IMR-90 (cell line): ENCODE data around the gene CES2. TPM values are rescaled to one million over a fixed set of nuclear protein-coding genes. Genes with fewer than 3 reads are reported as not detected.
A peak's percentile ranks its signal among the peaks of the same experiment; 100 is the strongest.

Source experiments
- ATAC-seq: fragments of 200-7000 bp; cut with Tn5 transposase; 2 replicates; pipeline ENCODE4 v1.9.1; 2020; ENCODE audit warnings: low read depth, mild to moderate bottlenecking, moderate library complexity
- BruUV-seq: library from RNA; stranded (reverse); fragments of 400-500 nt; replicated peaks from 2 replicates; lab custom pipeline; 2021; lab: Mats Ljungman, UMichigan
- CTCF ChIA-PET: fragments of 300-600 bp; formaldehyde crosslinking; extraction: SDS; loops from one replicate; lab custom pipeline; 2021; ENCODE audit warnings: antibody characterized with exemption; lab: Yijun Ruan, JAX
- POLR2A ChIA-PET: fragments of 300-600 bp; sonication (Branson Sonifier 250); formaldehyde crosslinking; loops from one replicate; lab custom pipeline; 2022; ENCODE audit warnings: antibody characterized with exemption; ENCODE audit not compliant: unreplicated experiment; lab: Charles Lee
- DNase-seq: peaks from one replicate; pipeline ENCODE4 v3.0.0; 2013
- H2AFZ ChIP-seq: replicated peaks from 2 replicates; pipeline ENCODE3; 2013; ENCODE audit warnings: low read length, mild to moderate bottlenecking; ENCODE audit not compliant: poor library complexity
- H2AK5ac ChIP-seq: 2 replicates; pipeline ENCODE4 v1.6.1; 2013; ENCODE audit warnings: low read depth, low read length, inconsistent platforms
- H2AK9ac ChIP-seq: replicated peaks from 2 replicates; pipeline ENCODE3; 2013; ENCODE audit warnings: mild to moderate bottlenecking, low read depth, low read length, moderate library complexity; ENCODE audit not compliant: poor library complexity
- H2BK120ac ChIP-seq: 2 replicates; pipeline ENCODE4 v1.6.1; 2013; ENCODE audit warnings: low read depth, low read length, inconsistent platforms
- H2BK15ac ChIP-seq: 3 replicates; pipeline ENCODE4 v1.6.1; 2013; ENCODE audit warnings: low read depth, low read length, inconsistent platforms
- H2BK20ac ChIP-seq: 2 replicates; pipeline ENCODE4 v1.6.1; 2013; ENCODE audit warnings: low read depth, mild to moderate bottlenecking, inconsistent platforms, low read length, moderate library complexity
- H2BK5ac ChIP-seq: 2 replicates; pipeline ENCODE4 v1.6.1; 2013; ENCODE audit warnings: mild to moderate bottlenecking, low read depth, low read length, inconsistent platforms; ENCODE audit not compliant: poor library complexity, severe bottlenecking
- H3K14ac ChIP-seq: replicated peaks from 2 replicates; pipeline ENCODE4 v1.6.1; 2013; ENCODE audit warnings: low read depth, low read length, inconsistent platforms
- H3K18ac ChIP-seq: 2 replicates; pipeline ENCODE4 v1.6.1; 2013; ENCODE audit warnings: low read depth, low read length, control low read depth
- H3K23ac ChIP-seq: 2 replicates; pipeline ENCODE4 v1.6.1; 2013; ENCODE audit warnings: low read depth, low read length, inconsistent platforms
- H3K27ac ChIP-seq: 2 replicates; pipeline ENCODE4 v1.5.1; 2013; ENCODE audit warnings: mild to moderate bottlenecking, control low read depth, low read length; ENCODE audit not compliant: insufficient read depth
- H3K27me3 ChIP-seq: 2 replicates; pipeline ENCODE4 v1.6.1; 2013; ENCODE audit warnings: low read length; ENCODE audit not compliant: control insufficient read depth, insufficient read depth
- H3K36me3 ChIP-seq: 2 replicates; pipeline ENCODE4 v1.6.1; 2013; ENCODE audit warnings: low read length, mixed read lengths; ENCODE audit not compliant: control insufficient read depth, insufficient read depth
- H3K4ac ChIP-seq: 2 replicates; pipeline ENCODE4 v1.6.1; 2013; ENCODE audit warnings: low read depth, low read length, inconsistent platforms
- H3K4me1 ChIP-seq: 2 replicates; pipeline ENCODE4 v1.6.1; 2013; ENCODE audit warnings: low read length, mixed read lengths; ENCODE audit not compliant: control insufficient read depth, insufficient read depth
- H3K4me2 ChIP-seq: 2 replicates; pipeline ENCODE4 v1.6.1; 2013; ENCODE audit warnings: low read depth, mild to moderate bottlenecking, control low read depth, low read length, moderate library complexity
- H3K4me3 ChIP-seq: 2 replicates; pipeline ENCODE4 v1.5.1; 2013; ENCODE audit warnings: low read depth, mild to moderate bottlenecking, control low read depth, low read length, moderate library complexity; ENCODE audit not compliant: insufficient read depth
- H3K56ac ChIP-seq: 2 replicates; pipeline ENCODE4 v1.6.1; 2013; ENCODE audit warnings: low read length, inconsistent platforms; ENCODE audit not compliant: insufficient read depth; ENCODE audit errors: extremely low read depth
- H3K79me1 ChIP-seq, 2 experiments: 2 replicates each; pipeline ENCODE4 v1.6.1; 2013; ENCODE audit warnings: low read length in 2 of 2, inconsistent platforms in 1 of 2, low read depth in 1 of 2
- H3K9ac ChIP-seq: 2 replicates; pipeline ENCODE4 v1.6.1; 2013; ENCODE audit warnings: low read depth, low read length, control low read depth
- H3K9me1 ChIP-seq: 2 replicates; pipeline ENCODE4 v1.6.1; 2013; ENCODE audit warnings: low read length, inconsistent platforms; ENCODE audit not compliant: insufficient read depth
- H3K9me3 ChIP-seq: 2 replicates; pipeline ENCODE4 v1.6.1; 2013; ENCODE audit warnings: low read length; ENCODE audit not compliant: control insufficient read depth, insufficient read depth
- H4K20me1 ChIP-seq: 2 replicates; pipeline ENCODE4 v1.6.1; 2013; ENCODE audit warnings: low read length, inconsistent platforms; ENCODE audit not compliant: insufficient read depth
- H4K5ac ChIP-seq: 2 replicates; pipeline ENCODE4 v1.6.1; 2013; ENCODE audit warnings: mild to moderate bottlenecking, low read depth, low read length, control low read depth
- H4K8ac ChIP-seq, 2 experiments: 2 replicates each; pipeline ENCODE4 v1.6.1; 2013; ENCODE audit warnings: low read depth in 2 of 2, low read length in 2 of 2, control low read depth in 1 of 2, inconsistent platforms in 1 of 2
- H4K91ac ChIP-seq: 2 replicates; pipeline ENCODE4 v1.6.1; 2013; ENCODE audit warnings: low read depth, low read length, inconsistent platforms; ENCODE audit not compliant: insufficient read depth
- MAFK ChIP-seq: IDR thresholded peaks from 2 replicates; pipeline ENCODE4 v1.6.1; 2012; ENCODE audit warnings: low read depth, low read length, improper control_type of control experiment
- MXI1 ChIP-seq: IDR thresholded peaks from 2 replicates; pipeline ENCODE4 v1.6.1; 2012; ENCODE audit warnings: low read depth, mild to moderate bottlenecking, low read length, moderate library complexity, borderline replicate concordance
- RFX5 ChIP-seq: IDR thresholded peaks from 2 replicates; pipeline ENCODE4 v1.8.0; 2012; ENCODE audit warnings: low read depth, mild to moderate bottlenecking, low read length, moderate library complexity
- SMC3 ChIP-seq: fragments of 150-350 bp; IDR thresholded peaks from 2 replicates; pipeline ENCODE4 v1.6.1; 2016; ENCODE audit warnings: low read depth, mild to moderate bottlenecking, antibody characterized with exemption, low read length, moderate library complexity
- WGBS, 2 experiments: methylation state at CpG; one replicate each; pipeline versions ENCODE4 v1.1.5 to v1.1.7; 2013; ENCODE audit warnings: missing lambda C conversion rate in 2 of 2; ENCODE audit not compliant: insufficient read length in 1 of 2; ENCODE audit errors: extremely low coverage in 2 of 2; 5-methylcytosine and 5-hydroxymethylcytosine counted together
- dilution Hi-C: fragments of 300-500 bp; cut with HindIII; formaldehyde crosslinking; loops from one replicate; pipeline ENCODE4 v1.14.3; 2018; ENCODE audit warnings: low sequenced_read_pairs; ENCODE audit not compliant: unreplicated experiment
- in situ Hi-C: fragments of 300-500 bp; cut with MboI; formaldehyde crosslinking; loops from 3 replicates; pipeline ENCODE4 v1.14.3; 2019; ENCODE audit warnings: low sequenced_read_pairs, inconsistent platforms, mixed read lengths
- intact Hi-C: fragments of 100-400 bp; cut with micrococcal nuclease; formaldehyde crosslinking; loops from 2 replicates; pipeline ENCODE4 v1.10.0; 2022
- polyA plus RNA-seq, 3 experiments: library from polyadenylated mRNA; depleted of rRNA; stranded (reverse); fragments of >200 nt; gene quantifications; 2 replicates each; pipeline ENCODE4 v1.2.3, GENCODE V29; 2012; ENCODE audit warnings: low replicate concordance in 1 of 3
- total RNA-seq: library from RNA; depleted of rRNA; stranded (reverse); fragments of >200 nt; gene quantifications from 2 replicates; pipeline ENCODE4 v1.2.3, GENCODE V29; 2012

The CES2 gene
- total and polyA plus RNA-seq, 2 of the 4 experiments (the other 2 are of a cell fraction), result 15.1 to 23.2 TPM

GRCh38 chr16:66935314-66936011 is at the start of gene CES2 (continued):
- TF ChIP-seq SMC3 (no peak), RFX5 (no peak)

- peak overlapping the region; percentile 18 for H3K4me2 ChIP-seq
- H4K20me1 ChIP-seq, result peaks cover 10% of the 10 kb centered on the region; the same call in 1 of the 2 replicates
- no peak overlapping the region; the same call in 1 of the 2 replicates for H3K4ac ChIP-seq
- dilution Hi-C loops (no loop called here), intact Hi-C loops (no loop called here), in situ Hi-C loops (no loop called here)
- no peaks in the 10 kb centered on the region for H3K27me3 ChIP-seq
- H4K5ac ChIP-seq, result no peak overlapping the region
- no peak overlapping the region for H2BK120ac ChIP-seq
- peaks cover 13% of the 10 kb centered on the region for H3K9me1 ChIP-seq
- TF ChIP-seq MAFK, result no peak
- 0 out of 2 replicates have a peak, but pooled peaks have one; percentile 9 for TF ChIP-seq MXI1
- peak; percentile 95 for ATAC-seq
- no peak overlapping the region for H2AFZ ChIP-seq
- POLR2A ChIA-PET, result interaction anchor here (0.5 to 0.9 kb wide), 2 partner anchors 13 to 63 kb away, joined by 4 to 10 read pairs; no protein-coding TSS in a partner anchor
- CTCF ChIA-PET, result interaction anchor here (1.0 to 2.2 kb wide), 2 partner anchors 9 to 13 kb away, joined by 4 to 9 read pairs; no protein-coding TSS in a partner anchor
- H3K79me1 ChIP-seq, result peaks cover 14 to 40% of the 10 kb centered on the region in 2 experiments; a peak in 3 of 4 replicates
- peak overlapping the region; percentile 66 for H2BK5ac ChIP-seq
- H3K36me3 ChIP-seq, result peaks cover 19% of the 10 kb centered on the region
- no peak overlapping the region for H2AK9ac ChIP-seq
- BruUV-seq, result no TSS peak
- no peak overlapping the region for H4K91ac ChIP-seq
- H3K9ac ChIP-seq, result no peak overlapping the region
- no peak overlapping the region for H2BK15ac ChIP-seq
- H3K4me1 ChIP-seq, result peaks cover 16% of the 10 kb centered on the region
- H3K18ac ChIP-seq, result no peak overlapping the region
- DNase-seq, result peak; percentile 46
- peak overlapping the region; percentile 28; the same call in 1 of the 2 replicates for H3K23ac ChIP-seq
- no peaks in the 10 kb centered on the region for H3K9me3 ChIP-seq
- 0 out of 2 replicates have a peak overlapping the region, but pooled peaks have one; percentile 19 for H2BK20ac ChIP-seq
- no peak overlapping the region for H4K8ac ChIP-seq
- no peak overlapping the region; the same call in 1 of the 2 replicates for H3K14ac ChIP-seq
- no peak overlapping the region for H3K4me3 ChIP-seq
- no CpG with 5 or more reads among the region's 2 CpGs for WGBS, 2 experiments
- H2AK5ac ChIP-seq, result 0 out of 2 replicates have a peak overlapping the region, but pooled peaks have one; percentile 19
- no peak overlapping the region for H3K56ac ChIP-seq
- peak overlapping the region; percentile 81; the same call in 1 of the 2 replicates for H3K27ac ChIP-seq
Measured at GRCh38 chr16:66886321-66886720, 49.0 kb upstream of the CES2 start.
